HG03064 (cell line): ENCODE data around the gene IMMP2L.
"Not testable (repeated sequence)": the region's sequence is repeated elsewhere in the genome, so short reads cannot be mapped to it uniquely, and the experiment has no call there.

Experiments
- ATAC-seq: cut with Tn5 transposase; IDR thresholded peaks from one replicate; pipeline ENCODE4 v1.9.1; 2021; ENCODE audit warnings: low read depth; ENCODE audit not compliant: unreplicated experiment

IMMP2L gene

DNA sequence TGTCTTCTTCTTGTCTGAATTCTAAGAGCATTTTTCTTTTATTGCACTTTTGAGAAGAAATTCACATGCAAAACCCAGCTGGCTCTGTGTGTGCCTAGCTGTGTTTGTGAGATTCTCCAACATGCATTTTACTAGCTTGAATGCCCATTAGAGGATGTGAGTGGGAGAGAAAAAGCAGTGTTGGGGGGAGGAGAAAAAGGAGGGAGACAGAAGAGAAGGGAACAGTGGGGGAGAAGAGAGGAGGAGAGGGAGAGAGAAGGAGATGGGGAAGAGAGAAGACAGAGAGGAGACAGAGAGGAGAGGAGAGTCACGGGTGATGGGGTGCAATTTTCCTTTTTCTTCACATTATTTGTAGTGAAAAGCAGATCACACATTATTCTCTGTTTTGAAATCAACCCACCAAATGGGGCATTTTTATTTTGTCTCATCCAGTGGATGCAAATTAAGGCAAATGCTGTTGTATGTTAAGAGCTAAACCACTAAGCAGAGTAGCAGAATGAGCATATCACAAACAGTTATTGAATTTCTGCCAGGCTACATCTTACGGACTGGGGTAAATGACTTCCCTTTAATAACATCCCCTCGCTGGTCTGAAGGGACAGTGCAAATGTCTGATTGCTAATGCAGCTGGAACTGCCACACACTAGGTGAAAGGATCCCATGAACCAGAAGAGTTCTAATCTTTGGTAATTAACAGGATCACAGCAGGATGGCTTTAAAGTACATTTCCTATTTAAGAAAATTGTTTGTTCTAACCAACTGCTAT is 470.5 kb downstream of the IMMP2L start:
- no peak for ATAC-seq

- no peak for ATAC-seq
Observed at GRCh38 chr7:111090846-111091245, 471.4 kb downstream of the IMMP2L start, which contains the start of gene LRRN3. Gene LRRN3, plus strand, starts transcription at chr7:111091127. Its CDS starts 31,646 bp downstream, at chr7:111122773.

DNA sequence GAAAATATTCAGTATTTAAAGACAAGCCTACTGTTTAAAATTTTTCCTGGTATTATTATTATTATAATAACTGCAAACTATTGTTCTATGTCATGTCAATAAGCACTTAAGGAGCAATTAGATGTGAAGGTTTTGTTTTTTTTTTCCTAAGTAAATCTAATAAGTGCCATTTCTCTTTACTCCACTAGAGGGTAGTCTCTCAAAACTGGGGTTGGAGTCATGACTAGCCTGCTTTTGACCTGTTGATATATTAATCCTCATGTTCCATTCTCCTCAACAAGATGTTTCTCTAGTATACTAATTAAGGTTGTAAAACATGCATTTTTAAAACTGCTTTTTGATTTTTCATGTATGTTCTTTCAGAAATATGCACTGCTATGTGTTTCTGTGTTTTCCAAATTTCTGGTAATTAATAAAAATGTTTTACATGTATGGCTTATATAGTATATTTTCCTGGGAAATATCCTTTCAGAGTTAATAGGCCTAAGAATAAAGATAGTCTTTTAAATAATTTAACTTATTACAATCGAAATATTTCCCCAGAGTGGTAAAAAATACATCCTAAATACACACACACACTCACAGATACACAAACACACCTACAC is 472.4 kb downstream of the IMMP2L start:
- no peak for ATAC-seq

GRCh38 chr7:111088328-111088727 is 474.0 kb downstream of the IMMP2L start:
- ATAC-seq: no peak

DNA sequence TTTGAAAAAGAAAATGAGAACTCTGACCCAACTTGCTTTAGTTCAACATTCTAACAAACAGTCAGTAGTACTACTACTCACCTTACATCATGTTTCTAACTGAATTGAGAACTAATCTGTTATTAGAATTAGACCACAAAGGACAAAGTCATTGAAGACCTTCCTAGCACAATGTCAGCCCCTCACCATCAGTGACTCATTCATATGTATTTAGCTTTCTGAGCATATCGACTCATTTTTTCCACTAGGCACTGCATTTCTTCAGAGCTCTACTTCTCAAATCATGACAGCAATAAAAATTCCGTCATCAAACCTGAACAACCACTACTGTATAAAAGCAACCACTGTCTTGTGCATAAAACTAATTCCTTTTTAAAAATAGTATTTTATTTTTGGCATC is 475.8 kb downstream of the IMMP2L start:
- ATAC-seq: no peak

- ATAC-seq: no peak
Observed at GRCh38 chr7:111085356-111085755, 476.9 kb downstream of the IMMP2L start.

DNA sequence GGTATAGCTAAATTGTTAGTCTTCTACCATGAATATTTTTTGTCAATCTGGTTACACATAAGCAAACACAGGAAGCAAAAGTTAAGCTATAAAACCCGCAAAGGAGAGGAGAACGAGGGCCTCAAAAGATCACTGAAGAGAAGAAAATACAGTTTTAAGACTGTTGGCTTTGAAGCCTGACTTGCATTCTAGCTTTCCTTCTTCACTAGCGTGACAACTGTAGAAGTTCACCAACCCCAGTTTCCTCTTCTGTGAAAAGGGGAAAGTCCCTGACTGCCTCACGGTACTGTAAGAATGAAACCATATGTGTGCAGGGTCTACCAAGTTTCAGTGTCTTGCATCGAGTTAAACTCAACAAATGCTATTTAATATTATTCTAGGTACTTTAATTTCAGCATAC is 478.9 kb downstream of the IMMP2L start:
- peak; percentile 99 for ATAC-seq

DNA sequence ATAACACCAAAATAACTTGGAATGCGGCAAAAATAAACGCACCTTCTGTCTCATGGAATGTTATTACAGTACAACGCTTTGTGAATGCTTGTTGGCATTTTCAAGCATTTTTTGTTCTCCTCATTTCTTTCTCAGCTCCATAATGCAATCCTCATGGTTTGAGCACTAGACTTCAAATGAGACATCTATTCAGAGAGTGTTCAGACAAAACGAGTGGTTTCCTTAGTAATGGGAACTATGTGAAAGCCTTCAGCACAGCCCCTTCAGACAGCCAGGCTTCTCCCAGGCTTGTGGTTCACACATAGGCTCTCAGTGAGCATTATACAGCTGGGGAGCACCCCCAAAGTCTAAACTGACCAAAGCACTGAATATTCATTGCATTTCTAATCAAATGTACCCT is 479.9 kb downstream of the IMMP2L start:
- ATAC-seq: no peak

DNA sequence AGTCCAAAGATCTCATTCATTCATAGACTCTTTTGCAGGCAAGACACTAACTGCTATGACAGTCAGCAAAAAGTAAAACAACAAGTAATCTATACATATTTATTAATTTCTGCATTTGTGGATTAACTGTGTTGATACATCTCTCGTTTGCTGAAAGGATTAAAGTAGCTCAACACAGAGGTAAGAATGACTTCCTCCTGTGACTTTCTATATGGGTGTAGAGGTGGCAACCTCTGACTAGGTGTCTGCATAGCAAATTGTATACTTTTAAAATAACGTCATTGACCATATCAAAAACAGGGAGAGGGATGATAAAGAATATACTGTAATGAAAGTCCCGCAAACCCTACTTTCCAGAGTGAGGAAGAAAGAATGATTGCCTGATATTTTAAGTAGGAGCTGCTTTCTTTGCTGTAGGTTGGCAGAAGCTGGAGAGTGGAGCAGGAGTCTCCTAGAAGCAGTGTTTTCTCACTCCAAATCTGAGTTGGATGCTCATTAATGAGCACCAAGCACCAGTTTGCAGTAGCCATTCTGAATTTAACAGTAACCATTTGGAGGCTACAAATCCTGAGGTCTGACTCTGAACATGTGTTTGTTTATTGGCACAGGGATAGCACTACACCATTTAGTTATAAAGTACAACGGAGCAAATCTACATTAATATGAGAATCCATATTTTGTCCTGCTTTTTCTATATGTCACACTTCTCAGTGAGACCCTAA is 480.6 kb downstream of the IMMP2L start:
- ATAC-seq: no peak

- no peak for ATAC-seq
Observed at GRCh38 chr7:111080495-111081105, 481.7 kb downstream of the IMMP2L start.

- no peak for ATAC-seq
Observed at GRCh38 chr7:111077001-111077400, 485.3 kb downstream of the IMMP2L start.

DNA sequence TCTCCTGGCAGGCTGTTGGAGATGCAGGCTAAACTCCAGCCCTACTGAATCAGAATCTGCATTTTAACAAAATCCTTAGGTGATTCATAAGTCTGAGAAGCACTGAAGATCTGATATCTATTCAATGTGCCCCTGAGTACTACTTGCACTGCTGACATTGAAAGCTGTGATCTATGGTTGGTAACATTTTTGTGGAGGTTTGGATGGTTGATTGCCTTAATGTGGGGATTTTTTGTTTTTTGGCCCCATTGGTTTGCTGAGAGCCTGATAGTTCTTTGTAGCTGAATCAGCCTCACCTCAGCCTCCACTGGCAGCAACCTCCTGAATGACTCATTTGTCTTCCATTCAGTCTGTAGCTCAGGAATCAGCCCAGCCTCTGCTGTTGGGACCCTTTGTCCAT is 486.1 kb downstream of the IMMP2L start:
- ATAC-seq: no peak

DNA sequence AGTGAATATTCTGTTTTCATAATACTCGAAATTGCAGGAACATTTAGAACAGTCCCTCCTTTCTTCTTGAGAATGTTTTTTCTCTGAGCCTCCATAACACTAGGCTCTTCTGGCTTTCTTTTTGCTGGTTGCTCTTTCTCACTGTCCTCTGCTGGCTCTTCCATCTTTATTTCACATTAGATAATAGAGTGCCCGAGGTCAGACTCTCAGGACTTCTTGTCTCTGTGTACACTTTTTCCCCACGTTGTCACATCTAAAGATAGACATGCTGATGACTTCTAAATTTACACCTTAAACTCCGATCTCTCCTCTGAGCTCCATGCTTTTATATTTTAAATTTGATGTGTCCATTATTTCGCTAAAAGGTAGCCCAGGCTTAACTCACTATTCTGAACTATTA is 486.8 kb downstream of the IMMP2L start:
- no peak for ATAC-seq

DNA sequence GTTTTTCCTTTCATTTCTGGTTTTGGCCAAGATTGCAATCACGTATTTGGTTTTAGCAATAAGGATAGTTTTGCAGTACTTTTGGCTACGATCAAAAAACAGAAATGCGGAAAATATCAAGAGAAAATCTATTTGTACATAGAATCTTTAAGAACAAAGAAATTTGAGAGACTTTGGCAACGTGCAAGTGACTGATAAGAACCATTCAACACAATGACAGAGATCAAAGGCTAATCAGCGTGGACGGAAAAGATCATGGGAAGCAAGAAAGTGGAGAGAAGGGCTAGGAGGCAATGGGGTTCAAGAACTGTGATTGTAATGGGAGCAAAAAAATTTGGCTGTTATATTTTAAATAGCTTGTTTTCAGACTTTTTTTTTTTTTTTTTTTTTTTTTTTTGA is 487.5 kb downstream of the IMMP2L start:
- ATAC-seq: no peak

- no peak for ATAC-seq
Observed at GRCh38 chr7:111074071-111074747, 488.1 kb downstream of the IMMP2L start.

DNA sequence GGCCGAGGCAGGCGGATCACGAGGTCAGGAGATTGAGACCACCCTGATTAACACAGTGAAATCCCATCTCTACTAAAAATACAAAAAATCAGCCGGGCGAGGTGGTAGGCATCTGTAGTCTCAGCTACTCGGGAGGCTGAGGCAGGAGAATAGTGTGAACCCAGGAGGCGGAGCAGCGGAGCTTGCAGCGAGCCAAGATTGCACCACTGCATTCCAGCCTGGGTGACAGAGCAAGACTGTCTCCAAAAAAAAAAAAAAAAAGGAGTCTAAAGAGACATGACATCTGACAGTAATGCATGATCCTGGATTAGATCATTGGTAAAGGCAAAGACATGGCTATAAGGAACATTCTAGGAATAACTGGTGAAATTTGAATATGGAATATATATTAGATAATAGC is 489.6 kb downstream of the IMMP2L start:
- ATAC-seq: not testable (repeated sequence)

DNA sequence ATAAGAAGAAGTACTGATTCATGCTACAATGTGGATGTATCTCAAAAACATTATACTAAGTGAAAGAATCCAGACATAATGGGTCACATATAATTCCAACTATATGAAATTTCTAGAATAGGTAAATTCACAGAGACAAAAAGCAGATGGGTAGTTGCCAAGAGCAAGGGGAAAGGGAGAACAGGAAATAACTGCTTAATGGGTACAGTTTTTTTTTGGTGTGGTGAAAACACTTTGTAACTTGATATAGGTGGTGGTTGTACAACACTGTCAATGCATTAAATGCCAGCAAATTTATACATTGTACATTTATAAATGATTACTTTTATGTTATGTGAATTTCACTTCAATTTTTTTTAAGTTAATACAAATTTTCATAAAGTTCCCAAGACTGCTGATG is 490.7 kb downstream of the IMMP2L start:
- ATAC-seq: no peak

DNA sequence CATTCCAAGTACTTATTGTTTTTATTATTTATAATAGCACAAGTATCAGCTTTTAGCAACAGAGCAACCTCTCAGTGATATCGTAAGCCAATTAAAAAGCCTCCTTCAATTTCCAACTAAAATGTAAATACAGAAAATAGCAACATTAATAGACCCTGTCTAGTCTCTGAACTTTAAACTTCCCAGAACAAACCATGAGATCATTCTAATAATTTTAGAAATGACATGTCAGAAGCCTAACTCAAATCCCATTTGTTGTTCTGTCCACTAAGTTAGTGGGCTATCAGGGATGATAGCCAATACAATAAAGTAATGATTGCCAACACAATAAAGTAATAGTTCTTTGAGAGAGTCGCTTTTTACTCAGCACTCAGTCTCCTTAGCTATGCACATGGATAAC is 493.7 kb downstream of the IMMP2L start:
- no peak for ATAC-seq

GRCh38 chr7:111067682-111068081 is 494.6 kb downstream of the IMMP2L start:
- ATAC-seq: no peak

DNA sequence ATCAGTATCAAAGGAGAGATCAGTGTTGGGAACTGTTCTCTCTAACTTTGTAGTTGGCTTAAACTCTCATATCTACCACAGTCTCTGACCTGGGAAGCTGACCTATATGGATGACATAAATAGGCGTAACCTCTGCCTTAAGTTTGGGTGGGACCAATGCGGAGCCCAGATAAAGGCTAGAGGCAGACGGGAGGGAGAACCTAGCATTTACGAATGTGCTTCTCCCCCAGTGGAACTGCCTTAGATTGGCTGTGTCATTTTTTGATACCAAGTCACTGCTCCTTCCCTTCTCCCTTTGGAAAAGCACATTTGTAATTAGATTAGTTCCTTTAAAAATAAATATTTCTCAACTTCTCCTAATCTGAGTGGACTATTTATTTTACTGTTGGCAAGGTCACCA is 495.0 kb downstream of the IMMP2L start:
- no peak for ATAC-seq

DNA sequence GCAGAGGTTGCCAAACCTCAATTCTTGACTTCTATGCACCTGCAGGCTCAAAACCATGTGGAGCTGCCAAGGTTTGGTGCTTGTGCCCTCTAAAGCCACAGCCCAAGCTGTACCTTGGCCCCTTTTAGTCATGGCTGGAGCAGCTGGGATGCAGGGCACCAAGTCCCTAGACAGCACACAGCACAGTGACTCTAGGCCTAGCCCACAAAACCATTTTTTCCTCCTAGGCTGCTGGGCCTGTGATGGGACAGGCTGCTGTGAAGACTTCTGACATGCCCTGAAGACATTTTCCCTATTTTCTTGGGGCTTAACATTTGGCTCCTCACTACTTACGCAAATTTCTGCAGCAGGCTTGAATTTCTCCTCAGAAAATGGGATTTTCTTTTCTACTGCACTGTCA is 499.1 kb downstream of the IMMP2L start:
- no peak for ATAC-seq
